Bone marrow (tissue), 2 donors: Measurements from ENCODE around the gene HSPA6.
"Not testable (repeated sequence)": the region's sequence is repeated elsewhere in the genome, so short reads cannot be mapped to it uniquely, and the experiment has no call there.

Source experiments
- DNase-seq, 2 donors: peaks; one replicate each; lab custom pipeline; 2025; lab: John Stamatoyannopoulos, UW

Gene HSPA6

DNA sequence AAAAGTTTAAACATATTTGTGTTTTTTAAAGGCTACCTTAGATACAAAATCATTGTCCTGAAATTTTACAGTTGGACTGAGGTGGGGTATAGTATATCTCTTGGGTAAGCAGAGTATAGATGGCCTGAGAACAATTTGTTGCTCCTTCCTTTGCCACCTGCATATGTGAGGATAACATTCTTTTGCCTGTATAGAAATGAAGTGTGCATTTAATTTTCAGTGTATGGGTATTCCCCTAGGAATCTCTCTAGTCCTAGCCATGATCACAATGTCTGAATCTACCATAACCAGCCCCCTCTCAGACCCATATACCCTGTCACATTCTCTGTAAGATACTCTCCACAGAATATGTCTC is 21.0 kb upstream of the HSPA6 start:
- DNase-seq: no peak

GRCh38 chr1:161505686-161506085 is 18.7 kb upstream of the HSPA6 start:
- DNase-seq: no peak

DNA sequence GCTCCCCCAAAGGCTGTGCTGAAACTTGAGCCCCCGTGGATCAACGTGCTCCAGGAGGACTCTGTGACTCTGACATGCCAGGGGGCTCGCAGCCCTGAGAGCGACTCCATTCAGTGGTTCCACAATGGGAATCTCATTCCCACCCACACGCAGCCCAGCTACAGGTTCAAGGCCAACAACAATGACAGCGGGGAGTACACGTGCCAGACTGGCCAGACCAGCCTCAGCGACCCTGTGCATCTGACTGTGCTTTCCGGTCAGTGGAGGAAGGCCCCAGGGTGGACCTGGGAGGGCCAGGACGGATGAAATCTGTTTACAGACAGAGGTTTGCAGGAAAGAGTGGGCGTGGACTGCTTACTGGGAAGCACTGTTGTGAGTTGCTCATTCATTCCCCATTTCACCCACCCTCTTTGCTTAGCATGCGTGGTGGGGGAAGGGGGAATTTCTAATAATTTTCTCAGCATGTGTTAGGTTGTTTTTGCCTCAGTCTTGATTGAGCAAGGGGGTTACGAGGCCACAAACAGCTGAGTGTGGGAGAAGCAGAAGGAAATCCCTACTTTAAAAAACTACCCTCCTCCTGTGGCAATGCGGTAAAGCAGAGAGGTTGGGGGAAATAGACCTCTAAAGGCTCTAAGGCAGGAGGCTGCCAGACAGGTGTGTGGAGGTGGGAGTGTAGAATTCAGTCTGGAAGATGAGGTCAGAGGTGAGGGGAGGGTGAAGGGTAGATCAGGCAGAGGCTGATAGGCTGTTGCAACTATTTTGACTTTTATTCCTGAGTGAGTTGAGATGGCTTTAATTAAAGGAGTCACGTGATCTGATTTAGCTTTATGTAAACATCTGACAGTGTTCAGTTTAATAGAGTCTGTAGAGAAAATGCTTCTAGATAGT is 17.8 kb upstream of the HSPA6 start:
- DNase-seq: peak; percentile 52 to 60

- DNase-seq: no peak
These were observed 13.9 kb upstream of the HSPA6 start for GRCh38 chr1:161510477-161510876.

GRCh38 chr1:161511018-161511755 is 13.2 kb upstream of the HSPA6 start:
- no peak for DNase-seq

DNA sequence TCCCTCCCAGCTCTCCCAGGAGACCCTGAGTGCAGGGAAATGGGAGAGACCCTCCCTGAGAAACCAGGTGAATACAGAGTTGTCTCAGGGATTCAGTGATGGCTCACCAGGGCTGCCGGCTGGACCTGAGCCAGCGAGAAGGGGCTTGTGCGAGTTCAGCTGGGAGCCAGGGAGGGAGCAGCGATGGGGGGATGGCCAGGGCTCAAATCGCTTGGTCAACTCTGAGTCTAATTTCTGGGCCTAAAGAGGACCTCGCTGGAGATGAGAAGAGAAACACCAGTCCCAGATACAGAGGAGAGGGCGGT is 12.6 kb upstream of the HSPA6 start:
- DNase-seq: no peak

DNA sequence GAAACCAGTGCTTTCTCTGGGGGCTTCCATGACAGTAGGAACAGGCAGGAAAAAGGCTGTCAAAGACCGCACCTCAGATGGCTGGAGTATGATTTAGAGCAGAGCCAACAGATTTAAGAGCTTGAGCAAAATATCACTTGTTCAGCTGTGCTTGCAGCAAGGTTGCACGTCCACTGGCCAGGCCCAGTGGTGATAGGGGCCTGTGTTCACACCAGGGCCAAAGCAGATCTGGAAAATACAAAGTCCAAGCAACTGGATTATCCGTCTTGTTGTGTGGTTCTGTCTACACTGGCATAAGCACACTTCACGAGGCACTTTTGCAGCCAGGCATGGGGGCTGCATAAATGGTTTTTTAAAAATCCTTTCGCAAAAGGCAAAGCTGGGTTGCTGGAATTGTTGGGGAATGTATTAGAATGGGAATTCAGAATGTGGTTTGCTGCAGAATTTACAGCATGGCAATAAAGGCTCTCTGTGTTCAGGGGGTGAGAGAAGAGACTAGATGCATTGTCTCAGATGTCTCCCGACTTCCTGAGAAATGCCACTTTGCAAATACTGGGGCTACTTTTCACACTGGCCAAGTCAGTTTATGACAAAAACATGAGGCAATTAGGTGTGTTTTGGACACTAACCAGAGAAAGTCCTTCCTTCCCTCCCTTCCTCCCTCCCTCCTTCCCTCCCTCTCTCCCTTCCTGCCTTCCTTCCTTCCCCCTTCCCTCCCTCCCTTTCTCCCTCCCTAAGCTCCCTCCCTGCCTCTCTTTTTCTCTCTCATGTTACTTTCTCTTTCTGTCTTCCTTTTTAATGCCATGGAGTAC is 11.5 kb upstream of the HSPA6 start:
- DNase-seq: not testable (repeated sequence)

- not testable (repeated sequence) for DNase-seq
These were observed 10.9 kb upstream of the HSPA6 start for GRCh38 chr1:161513448-161513780.

- DNase-seq: not testable (repeated sequence)
These were observed 10.4 kb upstream of the HSPA6 start for GRCh38 chr1:161513953-161514352.

- DNase-seq: not testable (repeated sequence)
These were observed 1.1 kb upstream of the HSPA6 start for GRCh38 chr1:161523041-161523816.

DNA sequence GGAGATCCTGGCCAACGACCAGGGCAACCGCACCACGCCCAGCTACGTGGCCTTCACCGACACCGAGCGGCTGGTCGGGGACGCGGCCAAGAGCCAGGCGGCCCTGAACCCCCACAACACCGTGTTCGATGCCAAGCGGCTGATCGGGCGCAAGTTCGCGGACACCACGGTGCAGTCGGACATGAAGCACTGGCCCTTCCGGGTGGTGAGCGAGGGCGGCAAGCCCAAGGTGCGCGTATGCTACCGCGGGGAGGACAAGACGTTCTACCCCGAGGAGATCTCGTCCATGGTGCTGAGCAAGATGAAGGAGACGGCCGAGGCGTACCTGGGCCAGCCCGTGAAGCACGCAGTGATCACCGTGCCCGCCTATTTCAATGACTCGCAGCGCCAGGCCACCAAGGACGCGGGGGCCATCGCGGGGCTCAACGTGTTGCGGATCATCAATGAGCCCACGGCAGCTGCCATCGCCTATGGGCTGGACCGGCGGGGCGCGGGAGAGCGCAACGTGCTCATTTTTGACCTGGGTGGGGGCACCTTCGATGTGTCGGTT is 477 bp downstream of the HSPA6 start:
- not testable (repeated sequence) for DNase-seq

DNA sequence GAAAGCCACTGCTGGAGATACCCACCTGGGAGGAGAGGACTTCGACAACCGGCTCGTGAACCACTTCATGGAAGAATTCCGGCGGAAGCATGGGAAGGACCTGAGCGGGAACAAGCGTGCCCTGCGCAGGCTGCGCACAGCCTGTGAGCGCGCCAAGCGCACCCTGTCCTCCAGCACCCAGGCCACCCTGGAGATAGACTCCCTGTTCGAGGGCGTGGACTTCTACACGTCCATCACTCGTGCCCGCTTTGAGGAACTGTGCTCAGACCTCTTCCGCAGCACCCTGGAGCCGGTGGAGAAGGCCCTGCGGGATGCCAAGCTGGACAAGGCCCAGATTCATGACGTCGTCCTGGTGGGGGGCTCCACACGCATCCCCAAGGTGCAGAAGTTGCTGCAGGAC is 981 bp downstream of the HSPA6 start:
- DNase-seq: not testable (repeated sequence)

DNA sequence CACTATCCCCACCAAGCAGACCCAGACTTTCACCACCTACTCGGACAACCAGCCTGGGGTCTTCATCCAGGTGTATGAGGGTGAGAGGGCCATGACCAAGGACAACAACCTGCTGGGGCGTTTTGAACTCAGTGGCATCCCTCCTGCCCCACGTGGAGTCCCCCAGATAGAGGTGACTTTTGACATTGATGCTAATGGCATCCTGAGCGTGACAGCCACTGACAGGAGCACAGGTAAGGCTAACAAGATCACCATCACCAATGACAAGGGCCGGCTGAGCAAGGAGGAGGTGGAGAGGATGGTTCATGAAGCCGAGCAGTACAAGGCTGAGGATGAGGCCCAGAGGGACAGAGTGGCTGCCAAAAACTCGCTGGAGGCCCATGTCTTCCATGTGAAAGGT is 1.6 kb downstream of the HSPA6 start:
- not testable (repeated sequence) for DNase-seq

GRCh38 chr1:161528550-161528949 is 4.2 kb downstream of the HSPA6 start:
- DNase-seq: not testable (repeated sequence)

GRCh38 chr1:161529463-161530104 is 5.2 kb downstream of the HSPA6 start:
- not testable (repeated sequence) for DNase-seq

GRCh38 chr1:161530158-161530557 is 5.8 kb downstream of the HSPA6 start:
- peak; percentile 31 to 68 for DNase-seq

- peak; percentile 90 to 91 for DNase-seq
These were observed 6.6 kb downstream of the HSPA6 start for GRCh38 chr1:161530671-161531641.

DNA sequence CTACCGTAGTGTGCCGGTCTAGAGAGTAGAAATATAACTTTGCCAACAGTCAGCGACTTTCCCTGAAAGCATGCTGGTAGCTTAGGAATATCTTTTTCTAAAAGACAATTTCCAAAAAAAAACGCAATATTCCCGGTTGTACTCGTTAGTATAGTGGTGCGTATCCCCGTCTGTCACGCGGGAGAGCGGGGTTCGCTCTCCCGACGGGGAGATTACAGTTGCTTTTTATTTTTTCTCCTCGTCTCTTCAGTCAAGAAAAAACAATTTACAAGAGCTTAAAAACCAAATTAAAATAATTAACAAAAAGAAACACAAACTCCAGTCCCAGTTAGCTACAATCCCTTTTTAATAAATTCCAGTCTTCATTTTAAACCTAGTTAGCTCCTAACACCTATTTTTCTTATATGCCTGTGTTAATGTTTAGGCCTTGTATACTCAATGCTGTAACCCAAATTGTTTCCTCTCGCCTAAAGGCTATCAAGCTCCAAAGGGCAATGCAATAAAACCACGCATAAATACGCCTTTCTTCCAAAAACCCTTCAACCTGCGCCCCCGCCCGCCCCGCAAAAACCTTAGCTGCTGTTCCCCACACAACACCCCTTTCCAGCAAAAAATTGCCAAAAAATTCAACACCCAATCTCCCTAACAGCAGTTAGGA is 7.8 kb downstream of the HSPA6 start:
- no peak for DNase-seq
